Measurements from ENCODE around the gene ESD.

Gene ESD

DNA sequence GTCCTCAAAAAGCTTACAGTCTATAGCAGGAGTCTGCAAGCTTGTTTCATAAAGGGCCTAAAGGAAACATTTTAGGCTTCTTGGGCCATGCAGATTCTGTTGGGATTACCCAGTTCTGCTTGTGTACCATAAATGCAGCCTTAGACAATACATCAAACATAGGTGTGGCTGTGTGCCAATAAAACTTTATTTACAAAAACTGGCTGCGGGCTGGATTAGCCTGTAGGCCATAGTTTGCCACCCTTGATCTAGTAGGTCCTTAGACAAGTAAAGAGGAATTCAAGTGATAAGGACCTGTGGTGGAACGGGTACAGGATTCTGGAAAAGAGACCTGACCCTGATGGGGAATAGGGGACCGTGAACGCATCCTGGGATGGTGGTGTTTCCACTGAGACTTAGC is 51.9 kb downstream of the ESD start:
- TF ChIP-seq, protein P1, sequence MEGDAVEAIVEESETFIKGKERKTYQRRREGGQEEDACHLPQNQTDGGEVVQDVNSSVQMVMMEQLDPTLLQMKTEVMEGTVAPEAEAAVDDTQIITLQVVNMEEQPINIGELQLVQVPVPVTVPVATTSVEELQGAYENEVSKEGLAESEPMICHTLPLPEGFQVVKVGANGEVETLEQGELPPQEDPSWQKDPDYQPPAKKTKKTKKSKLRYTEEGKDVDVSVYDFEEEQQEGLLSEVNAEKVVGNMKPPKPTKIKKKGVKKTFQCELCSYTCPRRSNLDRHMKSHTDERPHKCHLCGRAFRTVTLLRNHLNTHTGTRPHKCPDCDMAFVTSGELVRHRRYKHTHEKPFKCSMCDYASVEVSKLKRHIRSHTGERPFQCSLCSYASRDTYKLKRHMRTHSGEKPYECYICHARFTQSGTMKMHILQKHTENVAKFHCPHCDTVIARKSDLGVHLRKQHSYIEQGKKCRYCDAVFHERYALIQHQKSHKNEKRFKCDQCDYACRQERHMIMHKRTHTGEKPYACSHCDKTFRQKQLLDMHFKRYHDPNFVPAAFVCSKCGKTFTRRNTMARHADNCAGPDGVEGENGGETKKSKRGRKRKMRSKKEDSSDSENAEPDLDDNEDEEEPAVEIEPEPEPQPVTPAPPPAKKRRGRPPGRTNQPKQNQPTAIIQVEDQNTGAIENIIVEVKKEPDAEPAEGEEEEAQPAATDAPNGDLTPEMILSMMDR (conservative IDR thresholded peaks at IDR 0.05): no peak
- H3K27ac ChIP-seq: no peak overlapping the region

DNA sequence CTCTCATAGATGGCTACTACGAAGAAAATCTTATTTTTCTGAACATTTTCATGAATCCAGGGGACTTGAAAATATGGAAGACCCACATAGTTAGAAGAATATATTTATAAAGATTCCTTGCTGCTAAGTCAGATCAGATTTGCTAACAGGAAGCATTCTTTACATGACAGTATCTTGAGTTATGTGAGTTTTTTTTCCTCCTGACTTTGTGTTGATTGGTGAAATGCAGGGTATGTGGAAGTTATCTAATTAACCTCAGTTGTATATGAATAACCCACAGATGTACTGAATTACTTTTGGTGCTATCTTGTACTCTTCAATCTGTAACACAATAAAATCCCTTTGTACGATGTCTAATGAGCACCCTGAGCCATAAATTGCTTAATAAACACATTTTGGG is 53.8 kb downstream of the ESD start:
- no peak for TF ChIP-seq ZFX (IDR thresholded peaks at IDR 0.05)

DNA sequence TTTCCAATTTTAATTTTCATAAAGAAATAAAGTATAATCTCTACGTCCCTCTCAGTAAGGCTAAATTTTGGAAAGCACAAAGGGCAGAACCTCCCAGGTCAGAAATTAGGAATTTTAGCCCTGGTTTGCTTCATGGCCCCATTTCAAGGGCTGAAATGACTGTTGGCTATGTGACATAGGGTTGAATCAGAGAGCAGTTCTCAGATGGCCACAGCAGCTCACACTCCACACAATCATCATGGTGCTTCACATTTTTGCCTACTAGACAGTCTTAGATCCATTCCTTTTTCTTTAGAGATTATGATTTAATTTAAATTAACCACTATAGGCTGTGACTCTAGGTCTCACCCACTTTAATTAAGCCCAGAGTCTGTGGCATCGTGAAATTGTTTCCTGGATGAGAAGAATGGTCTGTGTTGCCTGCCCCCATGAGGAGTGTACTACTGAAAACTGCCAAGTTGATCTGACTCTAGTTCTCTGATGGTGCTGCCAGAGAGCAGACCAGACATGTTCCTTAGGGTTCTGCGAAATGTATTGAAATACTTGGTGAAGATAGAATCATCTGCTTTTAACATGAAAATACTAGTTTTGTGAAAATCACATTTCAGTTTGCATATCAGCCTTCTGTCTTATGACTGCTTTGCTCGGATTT is 57.4 kb downstream of the ESD start:
- TF ChIP-seq ZFX (IDR thresholded peaks at IDR 0.05): no peak
- TF ChIP-seq, protein P1 (conservative IDR thresholded peaks at IDR 0.05): no peak
- no peak overlapping the region for H3K27ac ChIP-seq

More for the DNA sequence above, 53.8 kb downstream of the ESD start:
- no peak overlapping the region for H3K27ac ChIP-seq

DNA sequence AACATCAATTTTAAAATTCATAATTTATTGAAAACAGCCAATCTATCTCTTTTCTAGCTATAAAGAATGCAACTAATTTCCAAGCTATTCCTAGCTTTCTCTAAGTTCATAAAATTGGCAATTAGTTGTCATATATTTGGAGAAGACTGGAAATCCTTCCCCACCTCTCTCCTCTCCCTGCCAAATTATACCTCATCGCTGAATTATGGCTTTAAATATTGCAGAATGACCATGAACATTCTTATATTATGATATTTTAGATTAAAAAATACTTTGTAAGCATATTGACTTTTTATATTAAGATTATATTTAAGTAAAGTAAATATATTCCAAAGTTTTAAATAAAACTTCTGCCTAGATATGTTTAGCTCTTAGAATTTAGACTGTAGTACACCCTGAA is 58.2 kb downstream of the ESD start:
- TF ChIP-seq, protein P1 (conservative IDR thresholded peaks at IDR 0.05): no peak
- no peak for TF ChIP-seq ZFX (IDR thresholded peaks at IDR 0.05)
- no peak overlapping the region for H3K27ac ChIP-seq

DNA sequence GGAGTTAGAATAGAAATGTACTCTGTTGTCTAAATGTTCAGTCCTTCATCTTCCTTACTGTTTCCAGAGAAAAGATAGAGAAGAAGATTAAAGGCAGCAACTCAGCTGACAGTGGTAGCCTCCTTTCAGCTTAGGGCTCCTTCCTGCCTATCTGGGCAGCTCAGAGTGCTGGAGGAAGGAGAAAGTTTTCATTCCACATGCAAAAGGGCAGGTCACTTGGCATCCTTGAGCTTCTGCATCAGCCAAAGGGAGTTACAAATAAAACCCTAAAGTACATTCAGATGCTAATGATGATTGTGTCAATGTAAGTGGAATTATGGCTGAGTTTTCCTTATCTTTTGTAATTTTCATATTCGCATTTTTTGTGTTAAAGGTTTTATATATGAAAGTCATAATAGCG is 58.9 kb downstream of the ESD start:
- H3K27ac ChIP-seq: no peak overlapping the region
- no peak for TF ChIP-seq ZFX (IDR thresholded peaks at IDR 0.05)
- TF ChIP-seq, protein P1 (conservative IDR thresholded peaks at IDR 0.05): no peak

DNA sequence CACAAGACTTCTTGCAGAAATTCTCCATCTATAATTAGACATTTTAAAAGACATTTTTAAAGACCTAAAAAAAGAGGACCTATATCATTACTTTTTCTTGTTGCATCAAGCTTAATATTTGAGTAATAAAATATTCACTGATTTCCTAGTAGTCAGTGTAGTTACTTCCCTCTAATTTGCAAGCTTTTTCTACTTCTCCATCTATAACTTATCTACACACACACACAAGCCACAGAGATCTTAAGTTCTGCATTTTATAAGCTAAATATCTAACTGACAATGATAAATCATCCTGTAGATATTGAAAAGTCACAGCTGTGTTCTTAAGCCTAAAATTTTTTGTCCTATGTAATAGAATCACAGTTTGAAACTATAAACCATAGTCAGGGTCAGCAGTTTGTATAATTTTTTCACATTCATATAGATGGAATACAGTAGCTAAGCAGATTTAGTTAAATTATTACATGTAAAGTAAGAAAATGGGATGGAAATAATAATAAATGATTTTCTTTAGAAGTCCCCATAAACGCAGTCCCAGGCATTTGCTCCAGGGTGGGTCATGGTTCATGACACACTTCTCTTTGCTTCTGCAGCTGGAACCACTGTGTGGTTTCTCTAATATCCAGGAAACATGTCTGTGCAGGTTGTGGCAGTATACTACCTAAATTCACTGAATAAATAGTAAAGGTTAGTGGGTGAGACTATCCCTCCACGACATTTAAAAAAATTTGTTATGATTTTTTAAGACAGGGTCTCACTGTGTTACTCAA is 60.2 kb downstream of the ESD start:
- H3K27ac ChIP-seq: no peak overlapping the region
- TF ChIP-seq, protein P1 (conservative IDR thresholded peaks at IDR 0.05): no peak

DNA sequence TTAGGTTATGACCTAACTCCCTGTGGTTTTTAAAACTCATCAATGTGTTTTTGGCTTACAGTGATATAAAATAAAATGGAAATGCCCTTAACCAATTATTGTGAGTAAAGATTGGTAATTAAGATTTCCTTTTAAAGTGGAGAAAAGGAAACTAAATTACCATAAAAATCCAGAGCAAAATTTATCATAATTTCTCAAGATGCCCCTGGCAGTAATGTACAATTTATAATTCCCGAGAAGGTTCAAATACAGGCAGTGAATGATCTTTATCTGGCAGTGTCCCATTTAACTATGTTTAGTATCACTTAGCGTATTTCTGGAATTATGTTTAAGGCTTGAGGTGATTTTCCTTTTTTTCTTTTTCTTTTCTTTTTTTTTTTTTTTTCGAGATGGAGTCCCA is 61.5 kb downstream of the ESD start:
- no peak overlapping the region for H3K27ac ChIP-seq
- TF ChIP-seq, protein P1 (conservative IDR thresholded peaks at IDR 0.05): no peak
- TF ChIP-seq ZFX (IDR thresholded peaks at IDR 0.05): no peak

DNA sequence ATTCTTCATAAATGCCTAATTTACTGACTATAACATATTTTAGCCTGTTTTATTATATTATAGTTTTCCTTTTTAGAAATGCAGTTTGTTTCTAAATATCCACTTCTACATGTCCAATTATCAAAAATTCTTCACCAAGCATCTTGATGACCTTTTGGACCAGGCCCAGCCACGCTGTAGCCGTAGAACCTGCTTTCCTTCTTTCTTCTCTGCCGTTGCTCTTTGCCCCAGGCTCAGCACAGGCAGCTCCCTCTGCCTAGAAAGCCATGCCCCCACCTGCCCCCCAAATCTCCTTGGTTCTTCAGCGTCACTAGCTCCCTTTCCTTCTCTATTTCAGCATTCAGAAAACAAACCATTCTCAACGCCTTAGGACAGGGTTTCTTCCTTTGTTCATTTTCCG is 65.4 kb downstream of the ESD start:
- no peak for TF ChIP-seq ZFX (IDR thresholded peaks at IDR 0.05)
- TF ChIP-seq, protein P1 (conservative IDR thresholded peaks at IDR 0.05): no peak
- no peak overlapping the region for H3K27ac ChIP-seq
